GM21526 (cell line): ENCODE measurements around the gene KCNG1.

ENCODE experiments used
- ATAC-seq: cut with Tn5 transposase; IDR thresholded peaks from one replicate; pipeline ENCODE4 v1.9.1; 2021; ENCODE audit warnings: moderate library complexity; ENCODE audit not compliant: unreplicated experiment, low FRiP score

KCNG1 gene

GRCh38 chr20:50957798-50958614, 64.9 kb downstream of the KCNG1 start, which contains the start of gene DPM1:
Gene DPM1, minus strand, starts transcription at chr20:50958532. Its CDS starts 9 bp downstream, at chr20:50958523.
- ATAC-seq: peak; percentile 76

- no peak for ATAC-seq
Observed at GRCh38 chr20:50957276-50957675, 65.6 kb downstream of the KCNG1 start.

GRCh38 chr20:50953821-50954220, 69.1 kb downstream of the KCNG1 start:
- no peak for ATAC-seq
